ENCODE results near the gene USP8.
"Not testable (repeated sequence)": the region's sequence is repeated elsewhere in the genome, so short reads cannot be mapped to it uniquely, and the experiment has no call there.

The USP8 gene

GRCh38 chr15:50390554-50391264 is 33.5 kb upstream of the USP8 start:
- peak; percentile 33 for DNase-seq (ENCODE audit: low read depth)
- no peak overlapping the region for H3K4me3 ChIP-seq (ENCODE audit: low read depth, low read length)
- no peak for TF ChIP-seq CTCF (IDR thresholded peaks at IDR 0.05; ENCODE audit: low read depth, low read length, missing control alignments)

GRCh38 chr15:50391561-50391960 is 32.6 kb upstream of the USP8 start:
- H3K4me3 ChIP-seq (ENCODE audit: low read depth, low read length); DNase-seq (ENCODE audit: low read depth): not testable (repeated sequence)

GRCh38 chr15:50411870-50412269 is 12.3 kb upstream of the USP8 start:
- no peak for DNase-seq (ENCODE audit: low read depth)
- no peak for TF ChIP-seq CTCF (IDR thresholded peaks at IDR 0.05; ENCODE audit: low read depth, low read length, missing control alignments)
- no peak overlapping the region for H3K4me3 ChIP-seq (ENCODE audit: low read depth, low read length)

GRCh38 chr15:50414624-50415023 is 9.6 kb upstream of the USP8 start:
- no peak for DNase-seq (ENCODE audit: low read depth)
- TF ChIP-seq CTCF (IDR thresholded peaks at IDR 0.05; ENCODE audit: low read depth, low read length, missing control alignments), result no peak
- H3K4me3 ChIP-seq (ENCODE audit: low read depth, low read length), result no peak overlapping the region

GRCh38 chr15:50415752-50416404 is 8.3 kb upstream of the USP8 start:
- DNase-seq (ENCODE audit: low read depth), result no peak
- no peak for TF ChIP-seq CTCF (IDR thresholded peaks at IDR 0.05; ENCODE audit: low read depth, low read length, missing control alignments)
- H3K4me3 ChIP-seq (ENCODE audit: low read depth, low read length), result no peak overlapping the region

- no peak for DNase-seq (ENCODE audit: low read depth)
- H3K4me3 ChIP-seq (ENCODE audit: low read depth, low read length), result no peak overlapping the region
- TF ChIP-seq CTCF (IDR thresholded peaks at IDR 0.05; ENCODE audit: low read depth, low read length, missing control alignments), result no peak
Observed at GRCh38 chr15:50416890-50417289, 7.3 kb upstream of the USP8 start.

GRCh38 chr15:50418041-50418583 is 6.1 kb upstream of the USP8 start:
- no peak for TF ChIP-seq CTCF (IDR thresholded peaks at IDR 0.05; ENCODE audit: low read depth, low read length, missing control alignments)
- no peak overlapping the region for H3K4me3 ChIP-seq (ENCODE audit: low read depth, low read length)
- no peak for DNase-seq (ENCODE audit: low read depth)
